ENCODE results near the gene DIAPH1.
"Not testable (repeated sequence)": the region's sequence is repeated elsewhere in the genome, so short reads cannot be mapped to it uniquely, and the experiment has no call there.

Gene DIAPH1

DNA sequence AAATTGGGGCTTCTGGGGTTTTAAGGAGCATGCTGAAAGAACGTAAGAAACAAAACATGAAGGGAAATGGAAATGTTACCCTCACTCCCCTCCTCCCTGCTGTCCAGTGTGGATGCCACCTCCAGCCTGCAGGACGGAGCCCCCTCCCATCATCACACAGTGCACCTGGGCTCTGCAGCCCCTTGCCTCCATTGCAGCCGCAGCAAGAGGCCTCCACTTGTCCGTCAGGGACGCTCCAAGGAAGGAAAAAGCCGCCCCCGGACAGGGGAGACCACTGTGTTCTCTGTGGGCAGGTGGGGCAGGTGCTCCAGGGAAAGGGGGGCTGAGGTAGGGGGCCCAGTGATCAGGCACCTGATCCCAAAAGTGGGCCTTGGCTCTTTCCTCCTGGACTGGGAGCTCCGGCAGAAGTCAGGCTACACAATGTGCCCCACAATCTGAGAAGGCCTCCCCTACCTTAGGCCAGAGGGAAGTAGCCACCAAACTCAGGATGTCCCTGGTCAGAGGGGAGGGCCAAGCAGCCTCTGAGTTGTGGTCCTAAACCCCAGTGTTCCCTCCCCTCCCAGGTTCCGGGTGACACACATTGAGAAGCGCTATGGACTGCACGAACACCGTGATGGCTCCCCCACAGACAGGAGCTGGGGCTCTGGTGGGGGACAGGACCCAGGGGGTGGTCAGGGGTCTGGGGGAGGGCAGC is 20.7 kb upstream of the DIAPH1 start:
- DNase-seq, result no peak

DNA sequence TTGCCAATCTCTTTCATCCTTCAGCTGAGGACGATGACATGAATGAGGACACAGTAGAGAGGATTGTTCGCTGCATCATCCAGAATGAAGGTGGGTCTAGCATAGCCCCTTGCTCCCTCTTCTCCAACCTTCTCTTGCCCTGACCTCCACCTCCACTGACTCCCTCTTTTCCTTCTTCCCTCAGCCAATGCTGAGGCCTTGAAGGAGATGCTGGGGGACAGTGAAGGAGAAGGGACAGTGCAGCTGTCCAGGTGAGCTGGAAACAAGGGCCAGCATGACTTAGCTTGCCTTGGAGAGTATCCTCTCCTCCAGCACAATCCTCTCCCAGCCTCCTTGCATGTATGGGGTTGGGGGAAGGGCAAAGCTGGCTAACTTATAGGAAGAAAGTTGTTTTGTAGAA is 20.0 kb upstream of the DIAPH1 start:
- no peak for DNase-seq

DNA sequence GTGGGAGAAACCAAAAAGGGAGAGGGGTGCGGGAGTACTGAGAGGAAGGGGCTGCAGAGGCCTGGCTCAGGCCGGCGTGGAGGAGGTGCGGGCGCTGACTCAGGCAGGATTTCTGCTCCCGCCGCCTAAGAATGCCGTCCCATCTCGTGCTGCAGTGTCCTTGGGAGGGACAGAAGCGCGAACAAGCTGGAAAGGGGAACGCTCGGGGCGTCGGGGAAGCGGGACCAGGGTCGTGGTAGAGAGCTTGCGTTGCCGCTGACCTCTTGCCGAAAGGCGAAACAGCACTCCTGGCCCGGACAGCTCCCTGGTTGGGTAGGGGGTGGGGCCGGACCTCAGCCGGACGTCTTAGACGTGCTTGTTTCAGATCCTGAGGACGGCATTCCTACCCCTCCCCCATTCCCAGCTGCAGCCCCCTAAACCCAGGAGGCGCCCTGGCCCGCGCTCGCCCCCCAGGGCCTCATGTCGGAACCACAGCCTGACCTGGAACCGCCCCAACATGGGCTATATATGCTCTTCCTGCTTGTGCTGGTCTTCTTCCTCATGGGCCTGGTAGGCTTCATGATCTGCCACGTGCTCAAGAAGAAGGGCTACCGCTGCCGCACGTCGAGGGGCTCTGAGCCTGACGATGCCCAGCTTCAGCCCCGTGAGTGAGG is 19.1 kb upstream of the DIAPH1 start:
- peak; percentile 74 for DNase-seq

DNA sequence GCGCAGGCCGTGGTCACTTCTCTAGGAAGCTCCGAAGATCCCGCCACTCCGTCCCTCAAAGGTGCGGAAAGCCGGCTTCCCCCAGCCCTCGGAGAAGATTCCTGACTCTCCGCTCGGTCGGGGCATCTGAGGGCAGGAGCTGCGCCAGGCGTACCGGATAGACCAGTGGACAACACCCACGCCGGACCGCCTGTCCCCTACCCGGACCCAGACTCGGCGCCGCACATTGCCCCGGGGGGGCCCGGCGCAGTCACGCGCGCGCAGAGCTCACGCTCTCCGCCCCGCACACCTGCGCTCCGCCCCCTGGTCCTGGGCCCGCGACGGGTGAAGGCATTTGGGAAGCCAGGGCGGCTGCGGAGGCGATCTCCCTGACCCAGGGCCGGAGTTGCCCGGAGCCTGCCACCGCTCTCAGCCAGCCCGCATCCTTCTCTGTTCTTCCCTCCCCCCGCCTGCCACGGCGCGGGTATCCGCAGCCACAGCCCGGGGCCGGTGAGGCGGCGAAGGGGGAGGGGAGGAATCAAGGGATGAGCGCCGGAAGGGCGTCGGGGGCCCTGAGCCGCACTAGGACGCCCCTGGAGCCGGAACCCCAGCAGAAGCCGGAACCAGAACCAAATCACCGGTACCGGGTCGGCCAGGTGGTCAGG is 18.4 kb upstream of the DIAPH1 start:
- DNase-seq, result peak; percentile 59

DNA sequence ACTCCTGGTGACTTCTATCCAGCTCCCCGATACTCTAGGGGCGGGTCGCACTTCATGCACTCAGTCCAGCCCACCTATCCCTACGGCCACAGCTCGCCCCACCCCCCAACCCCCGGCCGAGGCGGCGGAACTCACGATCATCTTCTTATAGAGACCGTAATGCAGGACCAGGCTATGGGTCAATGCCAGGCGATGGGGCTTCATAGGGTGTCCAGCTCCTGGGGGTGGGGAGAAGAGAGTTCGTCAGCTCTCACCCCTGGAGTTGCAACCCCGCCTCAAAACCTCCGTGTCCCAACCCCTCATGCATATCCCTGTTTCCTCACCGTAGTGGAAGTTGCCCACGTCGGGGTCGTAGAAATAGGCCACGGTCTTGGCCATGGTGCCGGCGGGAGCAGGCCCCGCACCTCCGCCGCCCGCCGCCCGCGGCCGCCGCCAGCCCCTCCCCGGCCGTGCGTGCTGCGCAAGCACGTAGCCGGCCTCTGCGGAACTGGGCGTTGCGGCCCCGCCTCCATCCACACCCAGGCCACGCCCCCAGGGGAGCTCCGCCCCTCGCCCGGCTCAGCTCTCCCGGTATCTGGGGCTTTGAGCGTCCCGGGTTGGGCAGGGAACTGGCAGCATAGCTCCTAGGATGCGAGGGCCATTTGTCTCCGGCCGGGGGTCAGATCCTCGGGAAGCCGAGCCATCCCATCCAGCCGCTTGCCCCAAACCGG is 17.8 kb upstream of the DIAPH1 start, which contains the start of the genes HDAC3 and RELL2:
HDAC3 (minus strand) TSS at position 437 of the 710 bp plus-strand sequence; CDS start at position 378, 59 bp downstream.
RELL2 (plus strand) TSS at position 585 of the 710 bp plus-strand sequence. CDS start 1,229 bp downstream, outside the sequence.
- peak; percentile 93 for DNase-seq

DNA sequence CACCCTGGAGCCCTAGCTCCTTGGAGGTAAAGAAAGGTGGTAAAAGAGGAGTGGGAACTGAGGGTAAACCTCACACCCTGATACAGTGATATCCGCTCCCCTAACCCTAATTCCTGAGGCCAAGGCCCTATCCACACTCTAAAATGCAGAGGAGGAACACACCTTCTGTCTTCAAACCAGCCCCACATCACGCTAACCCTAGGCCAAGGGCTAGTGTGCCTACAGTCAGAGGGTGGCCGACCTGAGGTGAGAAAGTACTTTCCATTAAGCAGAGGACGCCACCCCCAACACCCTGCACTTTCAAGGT is 17.3 kb upstream of the DIAPH1 start:
- DNase-seq, result no peak

DNA sequence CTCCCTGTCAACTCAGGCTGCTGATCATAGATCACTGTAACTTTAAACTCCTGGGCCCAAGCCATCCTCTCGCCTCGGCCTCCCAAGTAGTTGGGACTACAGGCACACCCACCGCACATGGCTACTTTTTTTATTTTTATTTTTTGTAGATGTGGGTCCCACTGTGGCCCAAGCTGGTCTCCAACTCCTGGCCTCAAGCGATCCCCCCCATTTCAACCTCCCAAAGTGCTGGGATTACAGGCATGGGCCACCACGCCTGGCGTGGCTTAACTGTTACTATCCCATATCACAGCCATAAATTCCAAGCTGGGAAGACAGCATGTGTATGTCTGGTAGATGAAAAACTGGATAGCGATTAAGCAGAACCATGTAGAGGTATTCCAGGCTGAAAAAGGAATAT is 16.8 kb upstream of the DIAPH1 start:
- DNase-seq, result no peak

DNA sequence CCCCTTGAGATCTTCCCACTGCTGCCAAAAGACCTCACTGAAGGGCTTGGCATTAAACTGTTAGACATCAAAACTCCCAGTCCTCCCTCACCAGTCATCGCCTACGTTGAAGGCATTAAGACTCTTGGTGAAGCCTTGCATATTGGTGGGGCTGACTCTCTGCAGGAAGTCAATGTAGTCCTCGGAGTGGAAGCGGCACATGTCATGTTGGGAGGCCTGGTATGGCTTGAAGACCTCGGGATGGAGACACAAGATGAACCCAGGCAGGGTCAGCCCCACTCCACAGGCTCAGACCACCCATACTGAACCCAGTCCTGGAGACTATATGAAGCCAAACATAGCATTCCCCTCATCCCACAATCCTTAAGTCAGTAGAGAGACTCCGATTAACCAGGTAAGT is 15.9 kb upstream of the DIAPH1 start:
- DNase-seq, result no peak

DNA sequence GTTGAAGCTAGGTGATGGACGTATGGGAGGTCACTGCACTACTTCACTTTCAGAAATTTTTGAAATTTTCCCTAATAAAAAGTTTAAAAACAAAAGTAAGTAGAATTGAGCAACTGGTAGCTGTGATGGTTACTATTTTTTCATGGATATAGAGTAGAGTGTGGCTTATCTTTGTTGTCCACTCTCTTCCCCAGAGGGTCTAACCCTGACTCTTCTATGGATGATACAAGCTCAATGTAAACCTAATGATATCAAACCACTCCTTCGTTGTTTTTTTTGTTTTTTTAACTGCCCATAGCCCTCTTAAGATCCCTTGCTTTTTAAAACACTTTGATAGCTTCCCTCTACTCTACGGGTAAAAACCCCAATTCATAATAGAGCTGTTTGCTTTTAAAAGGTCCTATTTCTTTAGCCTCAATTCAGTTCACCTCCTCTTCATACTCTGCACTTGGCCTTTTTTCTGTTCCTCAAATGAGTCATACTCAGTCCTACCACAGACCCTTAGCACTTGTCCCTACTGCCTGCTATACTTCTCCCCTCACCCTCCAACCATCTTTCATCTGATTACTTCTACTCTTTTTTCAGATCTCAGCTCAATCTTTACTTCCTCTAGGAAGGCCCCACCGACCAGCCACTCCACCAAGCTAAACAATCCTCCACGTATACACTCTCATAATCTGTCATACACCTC is 15.2 kb upstream of the DIAPH1 start:
- DNase-seq, result no peak

DNA sequence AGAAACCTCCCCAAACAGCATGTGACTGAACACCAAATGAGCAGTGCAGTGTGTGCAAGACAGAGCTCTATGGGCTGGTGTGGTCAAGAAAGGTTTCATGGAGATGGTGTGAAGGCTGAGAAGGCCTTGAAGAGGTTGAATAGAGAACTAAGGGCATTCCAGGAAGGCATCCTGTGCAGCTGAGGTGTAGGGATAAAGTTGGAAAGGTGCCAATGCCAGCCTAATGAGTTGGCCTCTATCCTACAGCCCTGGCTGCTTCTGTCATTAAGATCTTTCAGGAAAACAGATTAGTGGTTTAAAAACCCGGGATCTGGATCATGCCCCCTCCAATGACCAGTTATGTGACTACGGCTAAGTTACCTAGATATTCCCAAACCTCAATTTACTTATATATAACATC is 13.8 kb upstream of the DIAPH1 start:
- no peak for DNase-seq

DNA sequence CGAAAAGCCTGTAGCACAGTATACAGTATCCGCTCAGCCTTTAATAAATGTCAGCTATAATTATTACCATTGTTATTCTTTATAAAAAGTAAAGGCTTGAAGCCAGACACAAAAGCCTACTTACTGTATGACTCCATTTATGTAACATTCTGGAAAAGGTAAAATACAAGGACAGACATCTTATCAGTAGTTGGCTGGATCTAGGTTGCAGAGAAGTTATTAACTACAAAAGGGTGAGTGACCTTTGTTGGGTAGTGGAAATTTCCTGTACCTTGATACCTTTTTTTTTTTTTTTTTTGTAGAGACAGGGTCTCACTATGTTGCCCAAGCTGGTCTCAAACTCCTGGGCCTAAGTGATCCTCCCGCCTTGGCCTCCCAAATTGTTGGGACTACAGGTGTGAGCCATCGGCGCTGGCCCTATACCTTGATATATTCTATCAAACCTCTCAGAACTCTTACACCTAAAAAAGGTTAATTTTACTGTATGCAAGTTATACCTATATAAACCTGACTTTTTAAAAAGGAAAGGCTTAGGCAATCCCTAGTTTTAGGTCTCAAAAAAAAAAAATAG is 11.9 kb upstream of the DIAPH1 start:
- no peak for DNase-seq

DNA sequence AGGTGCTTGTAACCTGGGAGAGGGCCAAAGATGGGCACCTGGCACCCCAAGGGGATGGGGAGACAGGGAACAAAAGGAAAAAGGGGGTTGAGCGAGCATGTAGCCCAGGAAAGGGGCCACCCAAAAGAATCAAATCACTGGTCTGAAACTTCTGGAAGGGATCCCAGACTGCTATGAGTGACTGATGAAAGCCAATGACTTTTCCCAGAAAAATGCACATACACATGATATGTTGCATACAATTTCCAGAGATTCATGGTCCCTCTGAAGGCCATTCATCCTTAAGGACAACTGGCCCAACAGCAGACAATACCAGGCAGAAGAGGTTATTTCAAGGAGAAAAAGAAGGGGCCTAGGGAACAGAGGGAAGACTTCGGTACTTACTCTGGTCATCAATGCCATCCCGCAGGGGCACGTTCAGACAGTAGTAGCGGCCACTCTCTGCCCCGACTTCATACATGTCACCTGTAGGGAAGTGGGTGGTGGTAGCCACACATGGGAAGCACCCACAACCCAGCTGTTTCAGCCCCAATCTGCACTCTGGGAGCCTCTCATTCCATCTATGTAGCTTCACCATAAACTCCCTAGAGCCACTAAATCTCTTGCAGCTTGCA is 9.5 kb upstream of the DIAPH1 start:
- no peak for DNase-seq

DNA sequence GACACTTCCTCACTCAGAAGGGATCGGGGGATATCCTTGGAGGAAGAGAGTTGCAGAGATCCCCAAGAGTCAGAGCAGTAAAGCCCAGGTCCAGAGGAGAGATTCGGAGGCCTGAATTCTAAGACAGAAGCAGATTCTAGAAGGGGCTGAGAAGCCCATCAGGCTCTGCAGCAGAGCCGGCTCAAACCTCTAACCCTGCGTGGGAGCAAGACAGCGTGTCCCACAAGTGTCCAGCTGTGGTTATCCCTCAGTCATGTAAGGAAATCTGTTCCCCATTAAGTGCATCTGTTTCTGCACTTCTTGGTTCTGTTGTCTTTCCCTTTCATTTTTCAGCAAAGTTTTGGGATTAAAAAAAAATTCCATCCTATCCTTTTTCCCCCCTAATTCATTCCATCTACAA is 4.8 kb upstream of the DIAPH1 start:
- no peak for DNase-seq

DNA sequence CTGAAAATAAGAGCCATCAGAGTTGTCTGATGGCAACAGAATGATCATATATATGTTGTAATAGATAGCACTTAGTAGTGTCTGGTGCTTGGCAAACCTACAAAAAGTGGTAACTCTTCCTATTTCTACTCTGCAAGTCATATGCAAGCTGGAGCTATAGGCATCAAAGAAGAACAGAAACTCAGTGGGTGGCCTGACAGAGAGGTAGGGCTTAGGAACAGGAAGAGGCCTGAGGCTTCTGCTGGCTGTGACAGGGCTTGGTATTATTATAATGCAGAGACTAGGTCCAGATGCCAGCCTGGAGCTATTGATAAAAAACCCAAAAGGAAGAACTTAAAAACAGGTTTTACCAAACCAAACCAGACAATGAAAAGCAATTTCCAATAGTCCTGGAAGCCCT is 4.4 kb upstream of the DIAPH1 start:
- no peak for DNase-seq

DNA sequence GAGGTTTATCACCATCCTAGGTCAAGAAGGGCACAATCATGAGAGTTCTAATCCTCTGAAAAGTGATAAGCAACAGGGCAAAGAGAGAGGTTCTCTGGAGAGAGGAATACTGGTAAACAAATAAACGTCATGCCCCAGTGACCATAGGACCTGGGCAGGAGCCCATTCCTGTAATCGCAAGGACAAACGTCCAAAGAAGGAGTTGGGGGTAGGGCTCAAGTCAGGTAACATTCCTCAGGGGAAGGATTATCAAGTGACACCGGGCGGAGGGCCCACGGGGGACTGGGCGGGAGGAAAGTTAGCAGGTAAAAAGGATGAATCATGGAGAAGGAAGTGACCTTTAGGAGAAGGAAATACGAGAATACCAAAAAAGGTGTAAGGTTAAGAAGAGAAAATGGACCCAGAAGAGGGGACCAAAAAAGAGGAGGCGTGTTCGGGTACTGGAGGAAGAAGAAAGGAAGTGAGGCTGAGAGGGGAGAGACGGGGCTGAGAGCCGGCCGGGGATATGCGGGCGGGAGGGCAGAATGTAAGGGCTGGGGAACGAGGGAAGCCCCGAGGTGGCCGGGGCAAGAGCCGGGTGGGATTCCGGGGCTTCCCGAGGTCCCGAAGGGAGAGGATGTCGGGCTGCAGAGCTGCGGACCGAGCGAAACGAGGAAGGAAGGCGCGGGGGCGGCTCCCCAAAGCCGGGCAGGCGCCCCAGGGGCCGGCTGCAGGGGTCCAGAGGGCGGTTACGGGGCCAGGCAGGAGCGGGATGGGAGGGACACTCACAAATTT is 583 bp downstream of the DIAPH1 start:
- DNase-seq, result peak; percentile 69

DNA sequence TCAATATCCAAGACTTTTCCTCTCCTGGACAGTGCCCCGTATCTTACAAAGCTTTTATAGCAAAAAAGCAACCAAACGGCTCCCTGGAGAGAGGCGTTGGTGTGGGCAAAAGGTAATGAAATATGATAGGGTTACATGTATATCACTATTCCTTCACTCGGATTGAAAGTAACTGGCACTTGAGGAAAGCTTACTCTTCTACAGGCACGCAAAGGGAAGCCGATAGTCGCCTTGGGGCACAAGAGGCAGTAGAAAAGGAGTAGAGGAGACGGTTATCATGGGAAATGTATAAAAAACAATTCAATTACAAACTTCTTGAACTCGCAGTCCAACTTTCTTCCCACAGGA is 1.1 kb downstream of the DIAPH1 start:
- no peak for DNase-seq

DNA sequence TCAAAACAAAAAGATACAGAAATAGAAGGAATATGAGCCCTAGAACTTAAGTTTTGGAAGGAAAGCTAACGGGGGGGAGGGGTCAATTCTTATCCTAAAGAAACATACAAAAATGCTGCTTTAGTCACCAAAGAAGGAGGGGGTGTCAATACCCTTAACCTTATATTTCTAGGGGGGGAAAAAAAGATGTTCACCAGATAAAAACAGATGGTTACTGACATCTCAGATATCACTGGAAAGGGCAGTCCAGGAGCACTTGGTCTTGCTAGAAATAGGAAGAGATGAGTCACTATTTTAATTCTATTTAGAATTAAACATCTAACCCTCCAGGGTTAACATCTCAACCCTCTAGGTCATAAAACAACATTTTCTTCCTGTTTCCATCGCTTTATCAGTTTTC is 1.7 kb downstream of the DIAPH1 start:
- DNase-seq, result no peak

DNA sequence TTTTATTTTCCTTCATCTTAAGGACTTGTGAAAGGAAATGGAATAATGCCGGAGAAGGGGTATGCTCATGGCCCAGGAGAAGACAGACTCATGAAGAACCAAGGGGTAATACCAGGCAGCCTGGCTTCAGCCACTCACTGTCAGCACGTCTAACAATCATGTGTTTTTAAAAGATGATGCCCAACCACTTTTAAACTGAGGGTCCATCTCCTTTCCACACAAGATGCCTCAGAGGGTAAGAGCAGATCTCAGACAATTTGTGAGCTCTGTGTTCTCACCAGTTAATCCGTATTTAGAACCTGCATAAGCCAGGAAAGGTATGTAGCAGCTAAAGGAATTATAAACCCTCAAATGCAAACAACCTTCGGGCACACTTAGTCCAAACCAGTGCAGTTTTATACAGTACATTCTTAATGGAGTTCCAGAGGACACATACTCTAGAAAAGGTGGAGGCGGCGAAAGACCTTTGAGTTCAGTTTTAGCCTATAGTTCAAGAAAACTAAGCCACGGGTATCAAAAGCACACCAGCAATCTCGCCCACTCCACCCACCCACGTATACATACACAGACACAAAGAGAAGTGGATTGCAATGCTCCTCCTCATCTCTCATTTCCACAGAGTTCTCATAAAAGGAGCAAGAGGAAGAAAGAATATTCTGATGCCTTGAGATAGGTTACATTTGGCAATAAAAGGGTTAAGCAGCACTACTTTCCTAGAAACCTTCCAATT is 2.6 kb downstream of the DIAPH1 start:
- DNase-seq, result no peak

DNA sequence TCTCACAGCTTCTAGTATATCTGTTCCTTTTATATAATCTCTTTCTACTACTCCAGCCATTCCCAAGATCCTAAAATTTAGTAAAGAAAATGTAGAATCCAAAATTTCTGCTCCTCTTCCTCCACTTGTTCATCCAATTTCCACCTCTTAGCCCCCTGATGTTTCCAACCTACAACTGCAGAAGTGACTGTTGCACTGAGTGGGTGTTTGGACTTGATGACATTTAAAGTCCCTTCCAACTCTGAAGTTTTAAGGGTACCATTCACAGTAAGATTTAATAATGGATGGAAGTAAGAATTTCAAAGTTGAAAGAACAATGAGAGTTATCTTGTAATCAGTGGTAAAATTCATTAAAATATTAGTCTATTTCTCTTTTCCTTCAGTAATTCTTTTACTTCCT is 5.5 kb downstream of the DIAPH1 start:
- no peak for DNase-seq

DNA sequence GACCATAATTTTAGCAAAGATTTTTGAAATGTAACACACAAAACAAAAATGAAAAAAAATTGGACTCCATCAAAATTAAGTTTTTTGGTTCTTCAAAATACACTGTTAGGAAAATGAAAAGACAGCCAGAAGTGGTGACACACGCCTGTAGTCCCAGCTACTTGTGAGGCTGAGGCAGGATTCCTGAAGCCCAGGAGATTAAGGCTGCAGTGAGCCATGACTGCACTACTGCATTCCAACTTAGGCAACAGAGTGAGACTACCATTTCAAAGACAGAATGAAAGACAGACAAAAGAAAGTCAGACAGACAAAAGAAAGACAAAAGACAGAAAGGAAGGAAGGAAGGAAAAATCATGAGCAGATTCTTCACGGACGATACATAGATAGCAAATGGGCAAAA is 7.5 kb downstream of the DIAPH1 start:
- DNase-seq, result no peak

DNA sequence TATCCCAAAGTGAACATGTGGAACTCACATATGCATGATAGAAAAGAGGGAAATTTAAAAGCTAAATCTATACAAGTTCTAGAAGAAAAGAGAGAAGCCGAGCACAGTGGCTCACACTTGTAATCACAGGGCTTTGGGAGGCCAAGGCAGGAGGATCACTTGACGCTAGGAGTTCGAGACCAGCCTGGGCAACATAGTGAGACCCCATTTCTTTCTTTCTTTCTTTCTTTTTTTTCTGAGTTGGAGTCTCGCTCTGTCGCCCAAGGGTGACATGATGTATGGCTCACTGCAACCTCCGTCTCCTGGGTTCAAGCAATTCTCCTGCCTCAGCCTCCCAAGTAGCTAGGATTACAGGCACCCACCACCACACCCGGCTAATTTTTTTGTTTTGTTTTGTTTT is 8.9 kb downstream of the DIAPH1 start:
- DNase-seq, result not testable (repeated sequence)

Measured in CD4-positive, alpha-beta T cell treated with Interleukin-17A for 1 hour (primary cell).